GM19328 (cell line): ENCODE results near the gene DPH2.

Experiments used
- ATAC-seq: cut with Tn5 transposase; IDR thresholded peaks from one replicate; pipeline ENCODE4 v1.9.1; 2021; ENCODE audit warnings: mild to moderate bottlenecking, moderate library complexity; ENCODE audit not compliant: unreplicated experiment

The DPH2 gene

GRCh38 chr1:43969746-43970466 is at the start of gene DPH2:
DPH2 (plus strand) TSS chr1:43970010; CDS start chr1:43970176, 166 bp downstream.
- ATAC-seq = peak; percentile 92

GRCh38 chr1:43921022-43921421 is 48.8 kb upstream of the DPH2 start:
- no peak for ATAC-seq

- no peak for ATAC-seq
These were observed 45.3 kb upstream of the DPH2 start for GRCh38 chr1:43924516-43924915.

- ATAC-seq = no peak
These were observed 44.0 kb upstream of the DPH2 start for GRCh38 chr1:43925846-43926245.

DNA sequence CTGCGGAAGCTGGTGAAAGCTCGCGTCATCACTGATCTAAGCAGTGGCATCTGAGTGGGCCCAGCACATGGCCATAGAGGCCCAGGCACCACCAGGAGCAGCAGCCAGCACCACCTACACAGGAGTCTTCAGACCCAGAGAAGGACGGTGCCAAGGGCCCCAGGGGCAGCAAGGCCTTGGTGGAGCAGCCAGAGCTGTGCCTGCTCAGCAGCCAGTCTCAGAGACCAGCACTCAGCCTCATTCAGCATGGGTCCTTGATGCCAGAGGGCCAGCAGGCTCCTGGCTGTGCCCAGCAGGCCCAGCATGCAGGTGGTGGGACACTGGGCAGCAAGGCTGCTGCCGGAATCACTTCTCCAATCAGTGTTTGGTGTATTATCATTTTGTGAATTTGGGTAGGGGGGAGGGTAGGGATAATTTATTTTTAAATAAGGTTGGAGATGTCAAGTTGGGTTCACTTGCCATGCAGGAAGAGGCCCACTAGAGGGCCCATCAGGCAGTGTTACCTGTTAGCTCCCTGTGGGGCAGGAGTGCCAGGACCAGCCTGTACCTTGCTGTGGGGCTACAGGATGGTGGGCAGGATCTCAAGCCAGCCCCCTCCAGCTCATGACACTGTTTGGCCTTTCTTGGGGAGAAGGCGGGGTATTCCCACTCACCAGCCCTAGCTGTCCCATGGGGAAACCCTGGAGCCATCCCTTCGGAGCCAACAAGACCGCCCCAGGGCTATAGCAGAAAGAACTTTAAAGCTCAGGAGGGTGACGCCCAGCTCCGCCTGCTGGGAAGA is 39.5 kb upstream of the DPH2 start:
- no peak for ATAC-seq

- no peak for ATAC-seq
These were observed 38.9 kb upstream of the DPH2 start for GRCh38 chr1:43930949-43931275.

GRCh38 chr1:43931711-43932660 is 37.8 kb upstream of the DPH2 start:
- no peak for ATAC-seq

DNA sequence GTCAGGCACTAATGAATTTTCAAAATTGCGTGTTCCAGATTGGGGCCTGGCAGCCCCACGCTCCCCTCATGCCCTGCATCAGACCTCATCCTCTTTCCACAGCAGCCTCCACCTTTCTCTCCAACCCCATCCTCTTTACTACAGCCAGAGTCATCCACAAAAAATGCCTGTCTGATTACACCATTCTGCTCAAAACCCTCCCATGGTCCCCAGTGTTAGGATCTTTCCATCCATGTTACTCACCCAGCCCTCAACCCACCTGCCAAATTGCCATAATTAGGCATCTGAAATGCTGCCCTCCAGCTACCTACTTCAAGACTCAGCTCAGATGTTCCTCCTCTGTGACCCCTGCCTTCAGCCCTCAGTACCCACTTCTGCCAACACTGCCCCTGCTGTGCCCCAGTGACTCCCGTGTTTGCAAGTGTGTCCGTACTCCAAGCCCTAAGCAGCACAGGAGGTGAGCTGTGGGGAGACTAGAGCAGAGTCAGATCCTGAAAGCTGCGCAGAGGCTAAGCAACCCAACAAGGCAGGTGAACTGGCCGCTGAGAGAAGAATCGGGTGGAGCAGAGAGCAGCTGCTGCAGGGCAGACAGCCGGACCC is 36.9 kb upstream of the DPH2 start:
- ATAC-seq = no peak

DNA sequence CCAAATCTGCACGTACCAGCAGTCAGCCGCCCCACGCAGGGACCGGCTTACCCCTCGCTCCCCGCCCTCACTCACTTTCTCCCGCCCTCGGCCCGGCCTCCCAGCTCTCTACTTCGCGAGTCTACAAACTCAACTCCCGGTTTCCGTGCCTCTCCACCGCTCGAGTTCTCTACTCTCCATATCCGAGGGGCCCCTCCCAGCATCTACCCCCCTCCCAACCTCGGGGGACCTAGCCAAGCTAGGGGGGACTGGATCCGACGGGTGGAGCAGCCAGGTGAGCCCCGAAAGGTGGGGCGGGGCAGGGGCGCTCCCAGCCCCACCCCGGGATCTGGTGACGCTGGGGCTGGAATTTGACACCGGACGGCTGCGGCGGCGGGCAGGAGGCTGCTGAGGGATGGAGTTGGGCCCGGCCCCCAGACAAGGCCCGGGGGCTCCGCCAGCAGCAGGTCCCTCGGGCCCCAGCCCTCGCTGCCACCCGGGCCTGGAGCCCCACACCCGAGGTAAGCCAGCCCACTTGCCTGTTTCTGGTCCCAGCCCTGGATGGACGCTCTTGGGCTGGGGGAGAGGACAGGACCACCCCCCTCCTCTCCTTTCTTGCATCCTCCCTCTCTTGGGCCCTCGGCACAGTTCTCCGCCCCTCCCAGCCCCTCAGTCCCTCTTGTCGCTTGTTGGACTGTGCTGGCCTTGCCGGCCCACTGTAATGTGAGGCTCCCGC is 36.3 kb upstream of the DPH2 start, which contains the start of gene ARTN:
ARTN (plus strand) TSS at position 416 of the 715 bp plus-strand sequence. CDS start 1,856 bp downstream, outside the sequence.
- ATAC-seq = no peak

GRCh38 chr1:43934101-43934985 is 35.5 kb upstream of the DPH2 start:
- no peak for ATAC-seq

DNA sequence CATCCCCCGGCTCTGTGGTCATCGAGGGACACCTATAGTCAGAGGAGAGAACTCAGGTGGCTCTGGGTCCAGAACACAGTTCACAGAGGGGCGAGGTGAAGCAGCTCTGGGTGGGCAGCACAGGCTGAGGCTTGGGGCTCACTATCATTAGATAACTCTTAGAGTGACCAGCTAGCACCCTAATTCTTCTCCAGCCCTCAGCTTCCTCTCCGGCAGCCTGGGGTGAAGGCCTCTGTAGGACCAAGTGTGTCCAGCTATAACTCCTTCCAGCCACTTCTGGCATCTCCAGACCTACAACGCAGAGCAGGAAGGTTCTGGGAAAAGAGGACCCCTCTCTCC is 34.9 kb upstream of the DPH2 start:
- no peak for ATAC-seq

DNA sequence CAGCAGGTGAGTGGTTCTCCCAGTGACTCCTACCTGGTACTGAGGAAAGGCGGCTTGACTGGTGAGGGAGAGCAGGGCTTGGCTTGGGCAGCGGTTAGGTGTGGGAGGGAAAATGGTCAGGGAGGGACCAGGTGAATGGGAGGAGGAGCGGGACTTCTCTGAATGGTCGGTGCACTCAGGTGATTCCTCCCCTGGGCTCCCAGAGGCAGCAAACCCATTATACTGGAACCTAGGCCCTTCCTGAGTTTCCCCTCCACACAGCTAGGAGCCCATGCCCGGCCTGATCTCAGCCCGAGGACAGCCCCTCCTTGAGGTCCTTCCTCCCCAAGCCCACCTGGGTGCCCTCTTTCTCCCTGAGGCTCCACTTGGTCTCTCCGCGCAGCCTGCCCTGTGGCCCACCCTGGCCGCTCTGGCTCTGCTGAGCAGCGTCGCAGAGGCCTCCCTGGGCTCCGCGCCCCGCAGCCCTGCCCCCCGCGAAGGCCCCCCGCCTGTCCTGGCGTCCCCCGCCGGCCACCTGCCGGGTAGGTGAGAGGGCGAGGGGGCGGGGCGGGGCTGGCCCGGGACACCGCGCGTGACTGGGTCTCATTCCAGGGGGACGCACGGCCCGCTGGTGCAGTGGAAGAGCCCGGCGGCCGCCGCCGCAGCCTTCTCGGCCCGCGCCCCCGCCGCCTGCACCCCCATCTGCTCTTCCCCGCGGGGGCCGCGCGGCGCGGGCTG is 33.9 kb upstream of the DPH2 start:
- no peak for ATAC-seq

DNA sequence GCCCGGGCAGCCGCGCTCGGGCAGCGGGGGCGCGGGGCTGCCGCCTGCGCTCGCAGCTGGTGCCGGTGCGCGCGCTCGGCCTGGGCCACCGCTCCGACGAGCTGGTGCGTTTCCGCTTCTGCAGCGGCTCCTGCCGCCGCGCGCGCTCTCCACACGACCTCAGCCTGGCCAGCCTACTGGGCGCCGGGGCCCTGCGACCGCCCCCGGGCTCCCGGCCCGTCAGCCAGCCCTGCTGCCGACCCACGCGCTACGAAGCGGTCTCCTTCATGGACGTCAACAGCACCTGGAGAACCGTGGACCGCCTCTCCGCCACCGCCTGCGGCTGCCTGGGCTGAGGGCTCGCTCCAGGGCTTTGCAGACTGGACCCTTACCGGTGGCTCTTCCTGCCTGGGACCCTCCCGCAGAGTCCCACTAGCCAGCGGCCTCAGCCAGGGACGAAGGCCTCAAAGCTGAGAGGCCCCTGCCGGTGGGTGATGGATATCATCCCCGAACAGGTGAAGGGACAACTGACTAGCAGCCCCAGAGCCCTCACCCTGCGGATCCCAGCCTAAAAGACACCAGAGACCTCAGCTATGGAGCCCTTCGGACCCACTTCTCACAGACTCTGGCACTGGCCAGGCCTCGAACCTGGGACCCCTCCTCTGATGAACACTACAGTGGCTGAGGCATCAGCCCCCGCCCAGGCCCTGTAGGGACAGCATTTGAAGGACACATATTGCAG is 33.2 kb upstream of the DPH2 start:
- no peak for ATAC-seq

DNA sequence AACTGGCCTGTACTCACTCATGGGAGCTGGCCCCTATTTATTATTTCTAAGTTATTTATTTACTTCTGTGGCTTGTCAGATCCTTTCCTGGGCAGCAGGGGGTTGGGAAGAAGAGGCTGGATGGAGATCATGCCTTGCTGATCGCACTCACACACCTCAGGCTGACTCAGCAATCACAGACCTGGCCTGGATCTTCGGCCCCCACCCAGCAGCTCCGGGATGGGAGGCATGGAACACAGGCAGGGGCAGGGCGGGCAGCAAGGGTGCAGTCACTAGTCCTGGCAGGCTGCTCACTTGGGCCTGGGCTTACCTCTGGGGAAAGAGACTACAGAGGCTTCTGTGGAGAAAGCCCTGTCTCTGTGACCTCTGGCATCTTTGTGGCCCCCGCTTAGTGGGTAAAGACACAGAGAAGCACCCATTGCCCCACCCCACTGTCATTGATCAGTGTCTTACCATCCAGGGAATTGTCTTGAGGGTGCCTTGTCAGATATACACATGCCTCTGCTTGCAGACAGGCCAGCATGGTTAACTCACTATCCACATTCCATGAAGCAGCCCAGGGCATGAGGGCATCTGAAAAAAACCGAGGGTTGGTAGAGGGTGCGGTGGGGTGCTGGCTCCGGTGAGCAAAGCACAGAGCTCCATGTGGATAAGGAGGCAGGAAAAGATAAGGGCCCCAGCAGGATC is 32.5 kb upstream of the DPH2 start:
- no peak for ATAC-seq

DNA sequence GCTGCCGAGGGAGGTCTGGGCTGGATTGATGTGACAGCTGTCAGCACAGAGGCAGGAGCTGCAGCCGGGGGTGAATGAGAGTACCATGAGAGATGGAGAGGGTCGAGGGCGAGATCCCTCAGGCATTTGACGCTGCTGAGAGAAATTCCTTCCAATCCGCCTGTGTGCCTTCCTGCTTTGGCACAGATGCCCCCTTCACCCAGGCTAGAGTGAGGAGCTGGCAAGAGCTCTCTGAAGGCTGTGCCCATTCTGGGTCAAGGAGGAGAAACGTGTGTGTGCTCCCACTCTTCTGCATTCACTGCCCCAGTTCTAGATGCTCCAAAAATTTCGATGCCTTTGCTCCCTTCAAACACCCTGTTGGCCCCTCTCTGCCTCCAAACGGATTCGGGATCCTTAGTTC is 31.4 kb upstream of the DPH2 start:
- ATAC-seq = no peak

DNA sequence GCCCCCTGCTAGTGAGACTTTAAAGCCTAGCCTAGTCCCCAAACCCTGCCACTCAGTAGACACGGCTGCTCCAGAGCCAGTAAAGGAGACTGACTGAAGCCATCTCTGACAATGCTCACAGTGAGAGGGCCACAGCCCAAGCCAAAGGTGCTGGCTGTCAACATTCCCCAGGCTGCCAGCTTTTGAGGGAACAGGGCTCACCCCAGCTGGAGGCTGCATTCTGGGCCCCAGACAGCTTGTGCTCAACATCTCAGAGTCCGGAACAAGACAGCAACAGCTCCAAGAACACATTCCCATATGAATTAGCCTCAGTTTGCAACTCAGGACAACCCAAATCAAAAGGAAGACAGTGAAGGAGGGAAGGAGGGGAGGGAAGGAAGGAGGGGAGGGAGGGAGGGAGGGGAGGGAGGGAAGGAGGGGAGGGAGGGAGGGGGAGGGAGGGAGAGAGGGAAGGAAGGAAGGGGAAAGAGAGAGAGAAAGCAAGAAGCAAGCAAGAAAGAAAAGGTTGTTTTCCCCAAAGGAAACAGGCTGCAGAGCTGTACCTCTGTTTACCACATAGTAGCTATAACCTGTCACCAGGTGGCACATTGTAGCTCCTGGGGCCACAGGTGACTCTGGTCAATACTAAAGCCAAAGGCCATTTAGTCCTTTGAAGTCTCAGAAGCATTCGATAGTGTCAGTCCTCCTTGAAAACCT is 30.8 kb upstream of the DPH2 start:
- no peak for ATAC-seq

DNA sequence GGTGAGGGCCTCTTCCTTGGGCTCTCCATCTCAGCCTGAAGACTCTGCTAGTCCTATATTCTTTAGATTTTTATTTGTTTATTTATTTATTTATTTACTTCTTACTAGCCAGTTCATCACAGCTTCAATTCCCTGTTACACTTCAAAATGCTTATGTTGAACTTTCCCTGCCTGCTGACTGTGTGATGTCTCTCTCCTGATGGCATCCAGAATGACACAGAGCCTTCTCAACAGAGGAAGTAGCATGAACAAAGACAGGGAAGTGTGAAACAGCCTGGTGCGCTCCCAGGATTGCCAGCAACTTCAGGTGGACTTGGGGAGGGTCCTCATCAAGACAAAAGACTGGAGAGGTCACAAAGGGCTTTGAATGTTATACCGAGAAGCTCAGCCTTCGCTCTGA is 27.4 kb upstream of the DPH2 start:
- no peak for ATAC-seq
